ENCODE results near the gene RTN4R. TPM values are rescaled to one million over a fixed set of nuclear protein-coding genes. Genes with fewer than 3 reads are reported as not detected.
"Not testable (repeated sequence)": the region's sequence is repeated elsewhere in the genome, so short reads cannot be mapped to it uniquely, and the experiment has no call there.

Gene RTN4R
- total RNA-seq, 2 experiments from 2014 or later: 2.3 to 3.1 TPM

DNA sequence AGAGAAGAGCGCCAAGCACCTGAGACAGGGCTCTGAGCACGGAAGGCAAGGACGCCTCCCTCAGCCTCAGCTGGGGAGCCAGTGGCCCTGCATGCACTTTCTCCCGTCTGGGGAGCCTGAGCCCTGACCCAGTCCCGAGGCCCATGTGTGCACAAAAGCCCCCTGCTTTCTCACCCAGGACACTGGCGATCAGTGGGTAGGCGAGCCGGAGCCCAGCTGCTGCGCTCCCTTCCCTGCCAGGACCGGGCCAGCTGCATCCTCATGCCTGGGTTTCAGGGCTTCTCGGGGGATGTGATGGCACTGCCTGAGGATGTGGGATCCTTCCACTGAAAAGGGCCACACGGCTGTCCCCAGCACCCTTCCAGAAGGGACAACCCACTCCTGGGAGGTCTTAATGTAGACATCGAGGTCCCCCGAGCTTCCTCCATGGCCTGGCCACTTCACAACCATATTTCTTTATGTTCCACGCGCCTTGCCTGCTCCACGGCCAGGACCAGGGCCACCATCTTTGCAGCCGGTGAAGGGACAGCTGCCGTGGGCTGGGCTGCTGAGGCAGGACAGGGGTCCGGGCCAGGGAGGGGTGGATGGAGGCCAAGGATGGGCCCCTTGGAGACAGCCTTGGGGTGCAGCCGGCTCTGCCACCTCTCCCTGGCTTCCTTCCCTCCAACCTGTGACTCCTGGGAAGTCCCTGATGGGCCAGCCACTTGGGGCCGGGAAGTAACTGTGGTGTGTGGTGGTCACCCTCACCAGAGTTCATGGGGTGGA, 10.8 kb upstream of the RTN4R start:
- H3K36me3 Mint-ChIP-seq (ENCODE audit: low read depth); H3K9me3 Mint-ChIP-seq; H3K4me1 Mint-ChIP-seq; H3K27me3 Mint-ChIP-seq; H3K4me3 Mint-ChIP-seq; H3K27ac Mint-ChIP-seq; CTCF ChIA-PET; DNase-seq; POLR2A ChIA-PET: not testable (repeated sequence)

DNA sequence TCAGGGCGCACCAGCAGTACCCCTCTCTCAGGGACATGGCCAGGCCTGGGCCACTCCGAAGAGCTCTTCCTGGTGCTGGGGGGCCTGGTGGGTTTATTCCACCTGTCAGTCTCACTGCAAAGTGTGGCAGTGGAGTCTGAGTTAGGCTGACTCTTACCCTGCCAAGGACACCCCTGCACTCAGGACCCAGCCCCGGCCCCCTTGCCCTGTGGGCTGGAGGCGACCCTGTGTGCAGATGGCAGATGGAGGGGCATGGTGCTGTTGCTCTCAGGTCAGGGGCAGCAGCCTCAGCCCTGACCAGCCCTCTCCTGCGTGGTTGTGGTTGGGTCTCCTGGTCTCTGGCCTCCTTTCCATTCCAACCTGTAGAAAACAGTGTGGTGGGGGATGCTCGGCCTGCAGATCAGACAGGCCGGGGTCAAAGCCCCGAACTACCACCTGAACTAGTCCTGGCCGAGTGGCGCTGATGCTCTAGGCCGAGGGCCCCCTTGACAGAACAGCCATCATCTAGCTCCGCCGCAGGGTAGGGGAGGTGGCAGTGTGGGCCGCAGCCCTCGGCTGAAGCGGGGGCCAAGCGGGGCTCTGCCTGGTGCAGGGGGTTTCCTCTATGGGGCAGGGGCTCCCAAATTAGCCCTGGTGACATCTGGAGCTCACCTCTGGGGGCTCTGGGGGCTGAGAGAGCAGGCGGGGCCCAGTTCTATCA, 10.0 kb upstream of the RTN4R start:
- POLR2A ChIA-PET; H3K9me3 Mint-ChIP-seq; H3K4me3 Mint-ChIP-seq; H3K27ac Mint-ChIP-seq; CTCF ChIA-PET; H3K4me1 Mint-ChIP-seq; H3K27me3 Mint-ChIP-seq; H3K36me3 Mint-ChIP-seq (ENCODE audit: low read depth); DNase-seq: not testable (repeated sequence)

DNA sequence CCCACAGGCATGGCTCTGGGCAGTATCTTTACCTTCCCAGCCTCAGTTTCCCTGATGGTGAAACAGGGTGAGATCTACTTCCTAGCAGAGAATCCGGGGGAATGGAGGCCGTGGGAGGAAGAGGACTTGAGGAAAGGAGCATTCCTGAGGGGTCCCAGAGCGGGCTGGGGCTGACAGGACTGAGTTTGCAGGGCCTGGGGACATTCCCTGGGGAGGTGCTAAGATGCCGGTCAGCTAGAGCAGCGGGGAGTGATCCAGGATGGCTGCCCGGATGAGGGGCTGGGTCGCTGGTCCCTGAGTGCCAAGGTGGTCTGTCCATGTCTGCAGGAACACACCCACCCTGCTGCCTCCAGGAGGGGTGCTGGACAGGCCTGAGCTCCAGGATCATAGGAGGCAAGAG, 8.3 kb upstream of the RTN4R start:
- CTCF ChIA-PET: no interaction called here
- Mint-ChIP-seq H3K27me3 (no peaks in the 10 kb centered on the region), H3K4me3 (no peak overlapping the region), H3K4me1 (no peaks in the 10 kb centered on the region), H3K36me3 (ENCODE audit: low read depth) (no peaks in the 10 kb centered on the region), H3K27ac (no peak overlapping the region), H3K9me3 (no peaks in the 10 kb centered on the region)
- POLR2A ChIA-PET: no interaction called here
- no peak for DNase-seq

DNA sequence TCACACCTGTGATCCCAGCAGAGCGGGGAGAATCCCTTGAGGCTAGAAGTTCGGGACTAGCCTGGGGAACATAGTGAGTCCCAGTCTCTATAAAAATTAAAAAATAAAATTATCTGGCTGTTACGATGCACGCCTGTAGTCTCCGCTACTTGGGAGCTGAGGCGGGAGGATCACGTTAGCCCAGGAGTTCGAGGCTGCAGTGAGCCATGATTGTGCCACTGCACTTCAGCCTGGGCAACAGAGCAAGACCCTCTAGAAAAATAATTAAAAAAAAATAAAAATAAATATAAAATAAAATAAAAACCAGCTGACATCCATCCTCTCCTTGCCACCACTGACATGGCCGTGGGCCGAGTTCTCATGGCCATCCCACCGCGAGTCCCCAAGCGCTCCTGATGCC, 7.7 kb upstream of the RTN4R start:
- H3K36me3 Mint-ChIP-seq (ENCODE audit: low read depth): no peaks in the 10 kb centered on the region
- no peaks in the 10 kb centered on the region for H3K4me1 Mint-ChIP-seq
- H3K4me3 Mint-ChIP-seq: no peak overlapping the region
- no peaks in the 10 kb centered on the region for H3K27me3 Mint-ChIP-seq
- CTCF ChIA-PET: no interaction called here
- no peak for DNase-seq
- H3K27ac Mint-ChIP-seq: no peak overlapping the region
- no peaks in the 10 kb centered on the region for H3K9me3 Mint-ChIP-seq
- POLR2A ChIA-PET: no interaction called here

DNA sequence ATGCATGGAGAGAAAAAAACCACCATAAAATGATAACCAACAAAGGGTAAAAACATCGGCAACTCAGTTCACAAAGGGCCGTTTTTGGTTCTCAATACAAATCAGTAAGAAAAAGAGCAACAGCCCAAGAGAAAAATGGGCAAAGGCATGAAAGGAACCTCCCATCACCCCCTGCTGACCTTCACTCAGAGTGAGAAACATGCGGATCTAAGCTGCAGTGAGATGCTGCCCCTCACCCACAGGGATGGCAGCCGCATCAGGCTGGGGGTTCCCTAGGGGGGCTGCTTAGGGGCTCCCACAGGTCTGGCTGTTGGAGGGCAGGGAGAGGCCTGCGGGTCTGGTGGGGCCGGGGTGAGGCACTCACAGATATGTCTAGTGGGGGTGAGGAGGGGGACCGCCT, 7.2 kb upstream of the RTN4R start:
- H3K9me3 Mint-ChIP-seq; CTCF ChIA-PET; POLR2A ChIA-PET; H3K36me3 Mint-ChIP-seq (ENCODE audit: low read depth); H3K27ac Mint-ChIP-seq; H3K4me1 Mint-ChIP-seq; H3K4me3 Mint-ChIP-seq; DNase-seq; H3K27me3 Mint-ChIP-seq: not testable (repeated sequence)

DNA sequence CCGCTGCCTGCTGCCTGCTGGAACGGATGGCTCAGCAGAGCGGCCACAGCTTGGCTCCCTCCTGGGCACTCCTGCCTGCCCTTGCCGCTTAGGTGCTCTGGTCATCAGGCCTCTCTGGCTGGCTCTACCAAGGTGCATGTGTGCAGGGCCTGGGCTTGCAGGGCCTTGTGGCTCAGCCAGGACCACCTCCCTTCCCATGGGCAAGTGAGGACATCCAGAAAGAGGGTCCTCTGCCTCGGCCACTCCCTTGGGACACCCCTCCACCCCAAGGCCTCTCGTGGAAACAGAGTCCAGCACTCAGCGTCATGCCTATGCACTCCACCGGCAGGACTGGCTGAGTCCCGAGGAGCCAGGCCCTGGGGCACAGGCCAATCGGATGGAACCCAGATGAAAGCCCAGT, 6.3 kb upstream of the RTN4R start:
- H3K27me3 Mint-ChIP-seq; H3K27ac Mint-ChIP-seq; H3K4me1 Mint-ChIP-seq; DNase-seq; H3K36me3 Mint-ChIP-seq (ENCODE audit: low read depth); H3K4me3 Mint-ChIP-seq; CTCF ChIA-PET; POLR2A ChIA-PET; H3K9me3 Mint-ChIP-seq: not testable (repeated sequence)

DNA sequence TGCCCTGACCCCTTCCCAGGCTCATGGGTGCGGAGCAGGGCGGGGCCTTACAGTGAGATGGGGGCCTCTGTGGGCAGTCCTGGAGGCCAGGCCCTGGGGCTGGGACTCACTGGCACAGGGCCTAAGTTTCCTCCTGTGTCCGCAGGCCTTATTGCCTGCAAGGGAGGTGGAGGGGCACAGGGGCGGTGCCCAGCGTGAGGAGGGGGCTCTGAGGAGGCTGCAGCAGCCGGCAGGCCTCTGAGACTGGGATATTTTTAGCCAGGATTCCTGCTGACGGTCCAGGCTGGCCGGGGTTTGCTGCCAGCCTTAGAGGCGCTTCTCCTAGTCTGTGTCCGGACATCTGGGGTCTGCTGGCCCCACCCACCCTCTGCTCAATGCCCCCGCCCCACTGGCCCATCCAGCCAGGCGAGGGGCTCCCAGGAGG, 5.7 kb upstream of the RTN4R start:
- Mint-ChIP-seq H3K27ac (no peak overlapping the region), H3K4me1 (peaks cover under 1% of the 10 kb centered on the region), H3K27me3 (no peaks in the 10 kb centered on the region), H3K4me3 (no peak overlapping the region), H3K36me3 (ENCODE audit: low read depth) (no peaks in the 10 kb centered on the region), H3K9me3 (no peaks in the 10 kb centered on the region)
- CTCF ChIA-PET: no interaction called here
- POLR2A ChIA-PET: no interaction called here
- no peak for DNase-seq

DNA sequence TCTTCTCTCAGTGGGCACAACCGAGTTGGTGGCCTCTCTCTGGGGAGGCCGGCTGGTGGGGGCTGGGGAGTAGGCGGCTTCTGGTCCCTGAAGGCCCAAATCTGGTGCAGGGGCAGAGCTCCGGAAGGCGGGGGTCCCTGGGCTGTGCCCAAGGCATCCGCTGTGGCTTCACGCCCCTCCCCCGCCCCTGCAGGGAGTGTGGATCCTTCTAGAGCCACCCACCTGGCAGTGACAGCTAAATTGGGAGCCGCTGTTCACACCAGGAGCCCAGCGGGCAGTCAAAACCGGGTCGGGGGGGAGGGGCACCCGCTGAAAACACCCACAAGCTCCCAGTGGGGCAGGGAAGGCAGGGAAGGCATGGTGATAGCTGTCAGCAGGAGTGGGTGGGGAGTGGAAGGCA, 4.6 kb upstream of the RTN4R start:
- ChIA-PET CTCF (no interaction called here), POLR2A (no interaction called here)
- H3K36me3 Mint-ChIP-seq (ENCODE audit: low read depth): no peaks in the 10 kb centered on the region
- no peak overlapping the region for H3K27ac Mint-ChIP-seq
- no peaks in the 10 kb centered on the region for H3K9me3 Mint-ChIP-seq
- H3K4me1 Mint-ChIP-seq: peaks cover 1% of the 10 kb centered on the region
- no peak overlapping the region for H3K4me3 Mint-ChIP-seq
- H3K27me3 Mint-ChIP-seq: no peaks in the 10 kb centered on the region
- no peak for DNase-seq

DNA sequence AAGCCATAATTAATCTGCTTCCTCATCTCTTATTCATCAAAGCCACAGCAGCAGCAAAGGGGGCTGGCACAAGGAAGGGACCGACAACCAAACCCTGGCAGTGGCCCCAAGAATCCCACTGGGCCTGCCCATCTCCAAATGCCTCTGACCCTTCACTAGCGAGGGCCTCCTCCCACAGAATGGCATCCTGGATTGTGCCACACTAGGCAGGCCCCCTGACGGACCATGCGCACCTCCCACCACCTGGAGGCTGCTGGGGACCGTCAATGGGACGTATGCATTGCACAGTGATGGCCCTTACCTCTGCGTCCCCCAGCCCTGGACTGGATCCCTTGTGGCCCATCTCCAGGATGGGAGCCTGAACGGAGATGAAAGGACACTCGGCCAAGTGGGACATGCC, 4.1 kb upstream of the RTN4R start:
- Mint-ChIP-seq H3K36me3 (ENCODE audit: low read depth) (no peaks in the 10 kb centered on the region), H3K4me3 (no peak overlapping the region), H3K27me3 (no peaks in the 10 kb centered on the region), H3K27ac (no peak overlapping the region), H3K9me3 (no peaks in the 10 kb centered on the region), H3K4me1 (peaks cover 1% of the 10 kb centered on the region)
- POLR2A ChIA-PET: no interaction called here
- CTCF ChIA-PET: no interaction called here
- DNase-seq: no peak

DNA sequence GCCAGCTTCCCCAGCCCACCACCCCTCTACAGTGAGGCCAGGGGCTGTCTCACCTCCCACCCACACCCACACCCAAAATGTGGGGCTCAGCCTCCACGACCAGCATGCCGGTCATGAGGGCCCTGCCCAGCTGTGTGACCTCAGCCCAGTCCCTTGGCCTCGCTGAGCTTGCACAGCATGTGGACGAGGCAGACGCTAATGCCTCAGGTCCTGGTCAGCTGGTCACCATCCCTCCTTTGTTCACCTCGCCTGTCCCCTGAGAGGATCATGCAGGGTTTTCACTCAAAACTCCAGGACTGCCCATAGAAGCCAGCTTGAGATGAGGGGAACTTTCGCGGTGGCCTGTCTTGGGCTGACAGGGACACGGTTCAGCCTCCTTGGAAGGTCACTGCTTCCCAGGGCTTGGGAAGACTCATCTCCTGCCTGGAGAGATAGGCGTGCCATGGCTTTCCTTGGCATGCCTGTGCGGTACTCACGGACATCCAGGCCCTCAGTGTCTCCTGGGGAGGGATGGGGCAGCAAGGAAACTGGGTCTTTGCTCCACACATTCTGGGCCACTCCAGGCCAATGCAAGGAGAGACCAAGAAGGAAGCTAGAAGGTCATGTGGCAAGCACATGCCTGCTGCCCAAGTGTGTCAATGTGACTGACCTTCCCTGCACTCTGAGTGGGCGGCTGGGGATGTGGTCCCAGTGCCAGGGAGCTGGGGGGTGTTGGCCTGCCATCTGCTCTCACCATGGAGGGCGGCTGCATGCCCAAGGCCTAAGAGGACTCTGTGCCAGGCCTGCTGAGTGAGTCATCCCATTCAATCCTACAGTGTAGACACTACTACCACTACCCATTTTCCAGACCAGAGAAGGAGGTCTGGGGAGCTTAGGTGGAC, 3.2 kb upstream of the RTN4R start:
- no peaks in the 10 kb centered on the region for H3K36me3 Mint-ChIP-seq (ENCODE audit: low read depth)
- DNase-seq: no peak
- ChIA-PET CTCF (no interaction called here), POLR2A (no interaction called here)
- no peak overlapping the region for H3K4me3 Mint-ChIP-seq
- no peaks in the 10 kb centered on the region for H3K9me3 Mint-ChIP-seq
- H3K27ac Mint-ChIP-seq: no peak overlapping the region
- peaks cover 3% of the 10 kb centered on the region for H3K27me3 Mint-ChIP-seq
- peaks cover 4% of the 10 kb centered on the region for H3K4me1 Mint-ChIP-seq

DNA sequence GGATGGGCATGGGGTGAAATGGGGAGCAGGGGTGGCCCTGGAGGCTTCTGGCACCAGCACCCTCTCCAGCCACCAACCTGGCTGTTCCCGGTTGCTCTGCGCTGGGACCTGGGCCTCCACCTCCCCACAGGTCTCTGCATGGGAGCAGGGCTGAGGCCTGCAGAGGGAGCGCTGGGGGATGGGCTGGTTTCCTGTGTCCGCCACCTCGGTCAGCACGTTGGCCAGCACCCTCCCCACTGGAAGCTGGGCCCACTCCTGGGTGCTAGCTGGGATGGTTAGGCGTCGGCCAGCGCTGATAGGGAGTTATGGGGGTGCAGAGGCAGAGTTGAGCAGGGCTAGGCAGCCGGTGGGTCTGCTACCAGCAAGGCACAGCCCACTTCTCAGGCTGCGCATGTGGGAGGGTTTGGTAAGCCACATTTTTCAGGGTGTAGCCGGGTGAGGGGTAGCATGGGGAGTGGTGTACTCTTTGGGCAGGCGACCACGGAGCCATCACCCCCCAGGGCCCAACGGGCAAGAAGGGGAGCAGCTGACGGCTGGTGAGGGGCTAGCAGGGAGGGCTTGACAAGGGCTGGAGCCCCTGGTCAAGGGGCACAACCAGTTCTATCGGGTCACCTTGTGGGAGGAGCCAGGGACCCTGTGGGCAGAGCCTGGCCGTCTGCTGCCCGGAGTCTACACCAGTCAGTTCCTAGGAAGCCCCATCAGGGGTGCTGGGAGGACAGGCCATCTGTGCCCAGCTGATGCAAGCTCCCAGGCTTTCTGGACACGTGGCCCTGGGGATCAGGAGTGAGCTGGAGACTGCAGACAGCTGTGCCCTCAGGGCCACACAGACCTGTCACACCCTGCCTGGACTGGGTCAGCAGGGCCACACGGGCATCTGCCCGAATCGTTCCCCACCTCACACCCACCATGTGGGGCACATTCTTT, 2.3 kb upstream of the RTN4R start:
- CTCF ChIA-PET; H3K4me1 Mint-ChIP-seq; H3K36me3 Mint-ChIP-seq (ENCODE audit: low read depth); DNase-seq; POLR2A ChIA-PET; H3K4me3 Mint-ChIP-seq; H3K27me3 Mint-ChIP-seq; H3K9me3 Mint-ChIP-seq; H3K27ac Mint-ChIP-seq: not testable (repeated sequence)

DNA sequence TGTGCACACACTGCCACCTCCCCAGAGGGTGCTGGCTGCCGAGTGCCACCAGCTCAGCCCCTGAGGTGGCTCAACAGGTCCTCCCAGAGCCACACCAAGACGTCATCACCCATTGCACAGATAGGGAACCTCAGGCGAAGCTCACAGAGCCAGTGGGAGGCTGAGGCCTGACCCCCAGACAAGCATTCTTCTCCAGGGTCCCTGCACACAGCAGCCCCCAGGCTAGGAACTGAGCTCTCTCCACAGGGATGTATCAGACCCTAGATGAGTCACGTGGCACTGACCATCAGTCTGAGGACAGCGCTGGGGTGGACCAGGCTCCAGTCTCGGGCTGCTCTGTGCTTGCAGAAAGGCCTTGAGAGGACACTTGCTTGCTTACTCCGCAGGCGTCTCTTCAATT, 1.6 kb upstream of the RTN4R start:
- not testable (repeated sequence) for H3K27me3 Mint-ChIP-seq, H3K4me3 Mint-ChIP-seq

DNA sequence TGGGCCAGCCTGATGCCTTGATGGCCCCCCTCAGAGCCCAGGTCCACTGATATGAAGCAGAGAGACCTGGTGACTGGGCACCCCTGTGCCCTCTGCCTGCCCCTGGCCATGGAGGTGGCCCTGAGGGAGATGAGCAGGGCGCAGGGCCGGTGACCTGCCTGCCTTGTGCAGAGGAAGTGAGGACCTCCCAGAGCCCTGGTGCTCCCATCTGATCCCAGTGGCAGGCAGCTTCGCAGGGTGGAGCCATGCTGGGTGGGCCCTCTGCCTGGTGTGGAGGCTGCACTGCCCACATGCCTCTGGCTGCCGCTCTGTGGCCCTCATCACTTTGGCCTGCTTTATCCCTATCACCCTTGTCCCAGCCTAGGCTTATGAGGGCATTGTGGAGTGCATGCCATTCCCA, 1.1 kb upstream of the RTN4R start:
- CTCF ChIA-PET; H3K9me3 Mint-ChIP-seq; DNase-seq; H3K27ac Mint-ChIP-seq; H3K36me3 Mint-ChIP-seq (ENCODE audit: low read depth); H3K4me1 Mint-ChIP-seq; POLR2A ChIA-PET; H3K27me3 Mint-ChIP-seq; H3K4me3 Mint-ChIP-seq: not testable (repeated sequence)

More for the DNA sequence above, 1.6 kb upstream of the RTN4R start:
- H3K27ac Mint-ChIP-seq; H3K9me3 Mint-ChIP-seq; POLR2A ChIA-PET; CTCF ChIA-PET; H3K36me3 Mint-ChIP-seq (ENCODE audit: low read depth); DNase-seq; H3K4me1 Mint-ChIP-seq: not testable (repeated sequence)

All from activated CD4-positive, alpha-beta memory T cell treated with anti-CD3 and anti-CD28 coated beads, Interleukin-2, amount 10 ng/mL, durations not matched to agents 7 days and 5 days (primary cell).